K562 (cell line): Measurements from ENCODE around the gene MED20. TPM values are rescaled to one million over a fixed set of nuclear protein-coding genes. Genes with fewer than 3 reads are reported as not detected.

Experiments
- ARID1B ChIP-seq: fragments of 450-650 bp; IDR thresholded peaks from 2 replicates; pipeline ENCODE4 v1.6.1; 2016; ENCODE audit warnings: antibody characterized with exemption, mild to moderate bottlenecking, inconsistent platforms
- ARNT ChIP-seq, 2 experiments: fragments of 450-650 bp; IDR thresholded peaks; 2 replicates each; pipeline ENCODE4 v1.6.1; 2016; ENCODE audit warnings: mild to moderate bottlenecking in 1 of 2
- CUX1 ChIP-seq: fragments of 200-800 bp; sonication (Bioruptor generic); IDR thresholded peaks from 2 replicates; pipeline ENCODE4 v1.6.1; 2016; ENCODE audit warnings: missing genetic modification characterization, missing compliant biosample characterization
- ELF4 ChIP-seq: fragments of 450-650 bp; formaldehyde crosslinking; IDR thresholded peaks from 2 replicates; pipeline ENCODE4 v1.4.0; 2022; ENCODE audit warnings: missing genetic modification characterization
- EP300 ChIP-seq: IDR thresholded peaks from 2 replicates; pipeline ENCODE4 v1.6.1; 2012; ENCODE audit warnings: low read length, improper control_type of control experiment
- ETV5 ChIP-seq: sonication (generic); formaldehyde crosslinking; IDR thresholded peaks from 2 replicates; pipeline ENCODE4 v1.4.0; 2020; ENCODE audit warnings: low read depth, mild to moderate bottlenecking, missing genetic modification reagents
- GABPB1 ChIP-seq: sonication (generic); formaldehyde crosslinking; IDR thresholded peaks from 2 replicates; pipeline ENCODE4 v1.8.0; 2022; ENCODE audit warnings: mild to moderate bottlenecking, missing genetic modification reagents
- GATAD2A ChIP-seq: fragments of 450-650 bp; IDR thresholded peaks from 2 replicates; pipeline ENCODE4 v1.6.1; 2017
- ID3 ChIP-seq, 2 experiments: fragments of 250-450 bp in 1 of 2; fragments of 450-650 bp in 1 of 2; sonication (Bioruptor Pico) in 1 of 2; IDR thresholded peaks; 2 replicates each; pipeline versions ENCODE4 v1.6.1 to v1.8.0; 2016 to 2021; ENCODE audit warnings: mild to moderate bottlenecking in 2 of 2, moderate library complexity in 2 of 2, missing compliant biosample characterization in 1 of 2, missing genetic modification characterization in 1 of 2
- MTA3 ChIP-seq: fragments of 450-650 bp; formaldehyde crosslinking; IDR thresholded peaks from 2 replicates; pipeline ENCODE4 v1.6.1; 2017; ENCODE audit warnings: mild to moderate bottlenecking, borderline replicate concordance
- NBN ChIP-seq: fragments of 450-650 bp; IDR thresholded peaks from 2 replicates; pipeline ENCODE4 v1.6.1; 2016; ENCODE audit warnings: low read depth, mild to moderate bottlenecking
- NR2C2 ChIP-seq, 2 experiments: fragments of 200-800 bp in 1 of 2; sonication (Bioruptor generic) in 1 of 2; sonication (generic) in 1 of 2; formaldehyde crosslinking in 1 of 2; IDR thresholded peaks; 2 replicates each; pipeline versions ENCODE4 v1.6.1 to v1.8.0; 2016 to 2022; ENCODE audit warnings: mild to moderate bottlenecking in 1 of 2, missing compliant biosample characterization in 1 of 2, missing genetic modification characterization in 1 of 2, missing genetic modification reagents in 1 of 2
- PHF8 ChIP-seq: fragments of 200-600 bp; sonication (generic); IDR thresholded peaks from 2 replicates; pipeline ENCODE4 v1.6.1; 2012; ENCODE audit warnings: mixed run types, mild to moderate bottlenecking, inconsistent platforms, low read length, moderate library complexity, borderline replicate concordance
- SRSF1 ChIP-seq: fragments of 200-400 bp; formaldehyde crosslinking; IDR thresholded peaks from 2 replicates; pipeline ENCODE4 v1.6.1; 2017; ENCODE audit warnings: mild to moderate bottlenecking, low read depth, low read length, moderate library complexity
- TRIM28 ChIP-seq: fragments of 450-650 bp; IDR thresholded peaks from 2 replicates; pipeline ENCODE4 v1.6.1; 2017
- UBTF ChIP-seq, 2 experiments: IDR thresholded peaks; 2 replicates each; pipeline ENCODE4 v1.6.1; 2012; ENCODE audit warnings: improper control_type of control experiment in 2 of 2, low read depth in 2 of 2, low read length in 2 of 2, borderline replicate concordance in 1 of 2
- ZNF134 ChIP-seq: fragments of 250-450 bp; sonication (Bioruptor Pico); conservative IDR thresholded peaks from 2 replicates; pipeline ENCODE4 v1.4.0; 2020
- polyA plus RNA-seq, 8 experiments: library from polyadenylated mRNA; depleted of rRNA in 4 of 8; stranded (reverse) in 5 of 8; unstranded in 3 of 8; fragments of >200 nt; fragmentation: Nextera tagmentation in 2 of 8; fragmentation: Illumina TruSeq in 1 of 8; extraction: Ambion mirVana in 2 of 8; extraction: Trizol in 1 of 8; gene quantifications; 2 replicates each; pipeline versions ENCODE4 v1.2.1 to v1.2.3, GENCODE V29; 2011 to 2014; ENCODE audit warnings: inconsistent platforms in 1 of 8, missing spikeins in 1 of 8
- total RNA-seq, 7 experiments: library from RNA; depleted of rRNA in 6 of 7; stranded (reverse); fragments of >200 nt in 6 of 7; fragmentation: Illumina TruSeq in 2 of 7; extraction: Trizol in 2 of 7; gene quantifications; 2 replicates each; pipeline versions ENCODE4 v1.2.1 to v1.2.3, GENCODE V29; 2011 to 2021; ENCODE audit warnings: low replicate concordance in 1 of 7

Gene MED20
- total and polyA plus RNA-seq, 9 of the 15 experiments (the other 6 are each of a cell fraction or from before 2014, with no cell fraction given): 27.3 to 80.9 (median 46.0) TPM

GRCh38 chr6:41967312-41968287 is 46.7 kb upstream of the MED20 start (continued):
- no peak for TF ChIP-seq UBTF (IDR thresholded peaks at IDR 0.05; ENCODE audit: borderline replicate concordance in 1 of 2, low read depth in 2 of 2, low read length in 2 of 2)
- TF ChIP-seq CUX1 (CRISPR knock-in tag): peak; percentile 68; the same call in 1 of the 2 replicates
- peak; percentile 62; the same call in 1 of the 2 replicates for TF ChIP-seq GATAD2A
- TF ChIP-seq ZNF134: peak; percentile 21; the same call in 1 of the 2 replicates
- peak in 1 of 2 experiments; percentile 37; a peak in 1 of 4 replicates for TF ChIP-seq ARNT (IDR thresholded peaks at IDR 0.05)
- TF ChIP-seq GABPB1: 0 out of 2 replicates have a peak, but pooled peaks have one; percentile 34
- TF ChIP-seq ETV5 (CRISPR knock-in tag): 0 out of 2 replicates have a peak, but pooled peaks have one; percentile 39
- TF ChIP-seq TRIM28: 0 out of 2 replicates have a peak, but pooled peaks have one; percentile 31
- TF ChIP-seq ARID1B: peak; percentile 5; the same call in 1 of the 2 replicates
- peak; percentile 63; the same call in 1 of the 2 replicates for TF ChIP-seq MTA3
- 0 out of 2 replicates have a peak, but pooled peaks have one; percentile 38 for TF ChIP-seq ELF4
- TF ChIP-seq NBN: 0 out of 2 replicates have a peak, but pooled peaks have one; percentile 38
- TF ChIP-seq ID3 (CRISPR knock-in tag; IDR thresholded peaks at IDR 0.05): no peak
- 0 out of 2 replicates have a peak, but pooled peaks have one; percentile 53 for TF ChIP-seq ID3 (tag; IDR thresholded peaks at IDR 0.05)
- TF ChIP-seq NR2C2 (CRISPR knock-in tag; IDR thresholded peaks at IDR 0.05): no peak
- TF ChIP-seq NR2C2 (tag; IDR thresholded peaks at IDR 0.05): peak; percentile 71
- no peak for TF ChIP-seq SRSF1
- peak; percentile 35 for TF ChIP-seq EP300
- TF ChIP-seq PHF8: peak; percentile 18; the same call in 1 of the 2 replicates
